Mesothelial cell of epicardium (in vitro differentiated cells): ENCODE data around the gene EBF4. TPM values are rescaled to one million over a fixed set of nuclear protein-coding genes. Genes with fewer than 3 reads are reported as not detected.

Experiments used
- DNase-seq, 2 experiments: peaks; one replicate each; pipeline ENCODE4 v3.0.0; 2021; ENCODE audit warnings: low spot score in 2 of 2; ENCODE audit not compliant: unreplicated experiment in 2 of 2
- H3K27ac Mint-ChIP-seq: 2 replicates; pipeline ENCODE4 v1.8.0; 2021; ENCODE audit warnings: mixed read lengths
- H3K27me3 Mint-ChIP-seq: 2 replicates; pipeline ENCODE4 v1.8.0; 2021; ENCODE audit warnings: low read depth, mixed read lengths
- H3K36me3 Mint-ChIP-seq: 2 replicates; pipeline ENCODE4 v1.8.0; 2021; ENCODE audit warnings: mixed read lengths
- H3K4me1 Mint-ChIP-seq: 2 replicates; pipeline ENCODE4 v1.8.0; 2021; ENCODE audit warnings: mixed read lengths
- H3K4me3 Mint-ChIP-seq: 2 replicates; pipeline ENCODE4 v1.8.0; 2021; ENCODE audit warnings: mild to moderate bottlenecking, moderate library complexity, mixed read lengths
- H3K9me3 Mint-ChIP-seq: 2 replicates; pipeline ENCODE4 v1.8.0; 2021; ENCODE audit warnings: mixed read lengths
- CTCF ChIP-seq: fragments of 200-600 bp; sonication (generic); IDR thresholded peaks from one replicate; pipeline ENCODE4 v1.5.0; 2021; ENCODE audit warnings: antibody characterized with exemption; ENCODE audit not compliant: unreplicated experiment
- total RNA-seq: library from RNA; stranded (reverse); gene quantifications from 3 replicates; pipeline ENCODE4 v1.2.1, GENCODE V29; 2021

EBF4 gene
- total RNA-seq, 1 donor from 2014 or later = 65.5 TPM

GRCh38 chr20:2757001-2757400, 64.4 kb downstream of the EBF4 start:
- Mint-ChIP-seq H3K27me3 (peaks cover 51% of the 10 kb centered on the region), H3K9me3 (no peaks in the 10 kb centered on the region), H3K4me1 (peaks cover 7% of the 10 kb centered on the region), H3K36me3 (peaks cover 3% of the 10 kb centered on the region), H3K4me3 (no peak overlapping the region), H3K27ac (no peak overlapping the region)
- DNase-seq = no peak
- TF ChIP-seq CTCF = no peak

GRCh38 chr20:2757969-2758368, 65.4 kb downstream of the EBF4 start:
- Mint-ChIP-seq H3K4me3 (no peak overlapping the region), H3K4me1 (peaks cover 12% of the 10 kb centered on the region), H3K27me3 (peaks cover 50% of the 10 kb centered on the region), H3K9me3 (no peaks in the 10 kb centered on the region), H3K36me3 (peaks cover 3% of the 10 kb centered on the region), H3K27ac (no peak overlapping the region)
- no peak for DNase-seq
- TF ChIP-seq CTCF = no peak

DNA sequence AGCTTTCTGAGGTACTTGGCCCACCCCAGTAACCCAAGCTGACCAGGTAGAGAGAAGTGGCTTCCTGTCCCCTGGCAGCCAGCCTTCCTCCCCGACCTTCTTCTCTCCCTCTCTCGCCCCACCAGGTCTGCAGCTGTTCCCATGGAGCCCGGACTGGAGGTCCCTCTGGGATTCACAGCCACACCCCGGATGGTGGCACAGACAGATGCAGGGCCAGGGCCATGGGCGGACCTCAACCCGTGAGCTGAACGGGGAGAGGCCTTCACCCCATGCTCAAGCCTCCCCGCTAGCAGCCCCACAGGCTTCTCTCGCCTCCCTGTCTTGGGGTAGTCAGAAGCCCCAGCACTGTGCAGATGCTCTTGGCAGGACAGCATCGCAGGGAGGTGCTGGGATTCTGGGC, 66.6 kb downstream of the EBF4 start:
- Mint-ChIP-seq H3K27ac (no peak overlapping the region), H3K4me1 (peaks cover 13% of the 10 kb centered on the region), H3K36me3 (peaks cover 2% of the 10 kb centered on the region), H3K27me3 (peaks cover 48% of the 10 kb centered on the region), H3K4me3 (no peak overlapping the region), H3K9me3 (no peaks in the 10 kb centered on the region)
- TF ChIP-seq CTCF = no peak
- DNase-seq = no peak

DNA sequence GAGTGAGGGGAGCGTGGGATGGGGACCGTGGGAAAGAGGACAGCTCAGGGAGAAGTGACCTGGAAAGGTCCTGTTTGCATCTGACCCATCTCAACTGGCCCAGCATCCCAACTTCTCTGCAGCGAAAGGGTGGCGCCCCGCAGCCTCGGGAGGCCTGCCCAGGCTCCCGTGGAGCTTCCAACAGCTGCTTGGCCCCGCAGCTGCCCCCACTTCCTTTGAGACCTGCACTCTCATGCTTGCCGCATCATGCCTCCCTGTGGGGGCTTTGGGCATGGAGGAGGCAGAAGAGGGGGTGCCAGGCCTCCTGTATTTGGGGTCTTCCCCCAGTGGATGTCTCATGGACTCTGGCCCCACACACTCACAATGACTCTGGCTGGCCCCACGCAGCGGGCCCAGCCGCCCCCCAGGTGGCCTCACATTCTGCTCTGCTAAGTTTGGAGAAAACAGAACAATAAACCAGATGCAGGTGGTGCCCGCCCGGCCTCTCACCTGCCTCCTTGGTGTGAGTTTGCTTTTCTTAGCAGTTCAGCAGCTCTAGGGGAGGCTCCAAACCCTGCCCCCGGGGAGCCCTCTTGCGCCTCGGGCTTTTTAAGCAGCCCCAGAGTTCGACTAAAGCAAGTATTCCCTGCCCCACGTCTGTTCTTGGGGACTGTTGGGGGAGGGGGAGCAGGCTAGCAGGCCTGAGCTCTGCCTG, 67.2 kb downstream of the EBF4 start:
- no peaks in the 10 kb centered on the region for H3K9me3 Mint-ChIP-seq
- no peak for DNase-seq
- H3K4me3 Mint-ChIP-seq = no peak overlapping the region
- H3K36me3 Mint-ChIP-seq = no peaks in the 10 kb centered on the region
- no peak overlapping the region for H3K27ac Mint-ChIP-seq
- peaks cover 13% of the 10 kb centered on the region for H3K4me1 Mint-ChIP-seq
- H3K27me3 Mint-ChIP-seq = peaks cover 43% of the 10 kb centered on the region
- no peak for TF ChIP-seq CTCF

DNA sequence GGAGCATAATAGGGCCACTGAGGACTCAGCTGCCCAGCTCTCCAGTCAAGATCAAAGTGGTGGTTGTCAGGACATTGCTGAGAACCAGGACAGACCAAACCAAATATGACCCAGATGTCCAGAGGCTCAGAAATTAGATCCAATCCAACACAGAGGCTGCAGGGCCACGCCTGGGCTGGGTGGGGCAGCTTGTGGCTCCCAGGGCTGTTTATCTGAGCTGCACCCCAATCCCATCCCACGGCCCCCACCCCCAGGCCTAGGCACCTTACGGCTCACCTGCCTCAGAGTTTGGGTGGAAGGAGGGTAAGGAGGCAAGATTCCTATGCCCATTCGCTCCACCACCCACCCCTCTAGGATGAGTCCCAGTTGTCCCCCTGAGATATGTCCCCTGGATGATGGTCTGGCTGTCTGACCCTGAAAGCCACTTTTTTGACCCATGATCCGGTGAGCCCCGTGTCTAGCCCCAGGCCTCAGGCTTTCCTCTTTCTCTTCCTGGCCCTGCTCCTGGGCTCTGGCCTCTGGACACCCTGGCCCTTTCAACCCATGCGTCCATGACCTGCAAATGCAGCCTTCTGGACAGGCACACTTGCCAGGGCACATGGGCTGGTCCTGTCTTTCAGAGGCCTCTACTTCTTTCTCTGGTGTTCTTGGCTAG, 67.8 kb downstream of the EBF4 start:
- peaks cover 36% of the 10 kb centered on the region for H3K27me3 Mint-ChIP-seq
- no peak overlapping the region for H3K27ac Mint-ChIP-seq
- TF ChIP-seq CTCF = no peak
- no peak for DNase-seq
- H3K4me3 Mint-ChIP-seq = no peak overlapping the region
- no peaks in the 10 kb centered on the region for H3K36me3 Mint-ChIP-seq
- H3K4me1 Mint-ChIP-seq = peaks cover 13% of the 10 kb centered on the region
- H3K9me3 Mint-ChIP-seq = no peaks in the 10 kb centered on the region
